NCI-H526 (cell line): Measurements from ENCODE around the gene RIC1.
A peak's percentile ranks its signal among the peaks of the same experiment; 100 is the strongest.
"Not testable (repeated sequence)": the region's sequence is repeated elsewhere in the genome, so short reads cannot be mapped to it uniquely, and the experiment has no call there.

Experiments used
- DNase-seq, 2 experiments: peaks; one replicate each; lab custom pipeline; 2025; lab: John Stamatoyannopoulos, UW

RIC1 gene

GRCh38 chr9:5667391-5667790 lies 38.5 kb downstream of the RIC1 start:
- no peak for DNase-seq

GRCh38 chr9:5670079-5670478 lies 41.2 kb downstream of the RIC1 start:
- DNase-seq, result no peak

- peak; percentile 10 to 11 for DNase-seq
Observed at GRCh38 chr9:5671711-5672353, 42.9 kb downstream of the RIC1 start.

GRCh38 chr9:5675046-5675445 lies 46.1 kb downstream of the RIC1 start:
- not testable (repeated sequence) for DNase-seq

GRCh38 chr9:5683591-5683990 lies 54.7 kb downstream of the RIC1 start:
- not testable (repeated sequence) for DNase-seq

- DNase-seq, result no peak
Observed at GRCh38 chr9:5684101-5684500, 55.2 kb downstream of the RIC1 start.

- DNase-seq, result no peak
Observed at GRCh38 chr9:5688109-5688508, 59.2 kb downstream of the RIC1 start.

- DNase-seq, result no peak
Observed at GRCh38 chr9:5690278-5690677, 61.4 kb downstream of the RIC1 start.

GRCh38 chr9:5695860-5696259 lies 67.0 kb downstream of the RIC1 start:
- DNase-seq, result no peak

GRCh38 chr9:5696884-5697283 lies 68.0 kb downstream of the RIC1 start:
- no peak for DNase-seq

- DNase-seq, result no peak
Observed at GRCh38 chr9:5698004-5698403, 69.1 kb downstream of the RIC1 start.

- DNase-seq, result no peak
Observed at GRCh38 chr9:5698810-5699556, 70.1 kb downstream of the RIC1 start.

GRCh38 chr9:5708414-5708813 lies 79.5 kb downstream of the RIC1 start:
- no peak for DNase-seq

GRCh38 chr9:5712651-5713390 lies 83.9 kb downstream of the RIC1 start:
- DNase-seq, result no peak

- peak in 1 of 2 experiments; percentile 1 for DNase-seq
Observed at GRCh38 chr9:5714501-5715401, 85.8 kb downstream of the RIC1 start.

GRCh38 chr9:5715548-5716127 lies 86.7 kb downstream of the RIC1 start:
- no peak for DNase-seq

- not testable (repeated sequence) for DNase-seq
Observed at GRCh38 chr9:5717434-5717833, 88.5 kb downstream of the RIC1 start.

GRCh38 chr9:5718296-5719032 lies 89.6 kb downstream of the RIC1 start:
- no peak for DNase-seq

GRCh38 chr9:5719100-5719926 lies 90.4 kb downstream of the RIC1 start:
- DNase-seq, result peak; percentile 6 to 36

GRCh38 chr9:5720151-5720550 lies 91.2 kb downstream of the RIC1 start:
- DNase-seq, result no peak
